ENCODE data around the gene SKIL.

SKIL gene

GRCh38 chr3:170350515-170351413 lies 6.8 kb upstream of the SKIL start:
- no peak for TF ChIP-seq CTCF (conservative IDR thresholded peaks at IDR 0.05; ENCODE audit: low read depth, low read length)
- H3K79me2 ChIP-seq (ENCODE audit: insufficient read depth, low read depth): no peaks in the 10 kb centered on the region
- no peak overlapping the region for H3K9ac ChIP-seq
- no peak overlapping the region for H3K27ac ChIP-seq
- H3K4me2 ChIP-seq: no peak overlapping the region
- H3K36me3 ChIP-seq (ENCODE audit: insufficient read depth): no peaks in the 10 kb centered on the region
- H3K4me3 ChIP-seq (IDR thresholded peaks at IDR 0.05; ENCODE audit: insufficient read depth, low read depth, low read length): no peak overlapping the region
- no peak overlapping the region for H2AFZ ChIP-seq (ENCODE audit: low read depth)
- peaks cover 38% of the 10 kb centered on the region for H3K4me1 ChIP-seq (ENCODE audit: low read depth, poor library complexity, severe bottlenecking)
- H4K20me1 ChIP-seq (ENCODE audit: insufficient read depth): no peaks in the 10 kb centered on the region
- H3K27me3 ChIP-seq (ENCODE audit: insufficient read depth, low read depth): no peaks in the 10 kb centered on the region; the same call in 1 of the 2 replicates

GRCh38 chr3:170352936-170353335 lies 4.6 kb upstream of the SKIL start:
- Histone ChIP-seq H3K36me3 (ENCODE audit: insufficient read depth) (no peaks in the 10 kb centered on the region), H3K79me2 (ENCODE audit: insufficient read depth, low read depth) (no peaks in the 10 kb centered on the region), H2AFZ (ENCODE audit: low read depth) (no peak overlapping the region), H3K4me3 (IDR thresholded peaks at IDR 0.05; ENCODE audit: insufficient read depth, low read depth, low read length) (no peak overlapping the region), H3K9ac (no peak overlapping the region), H3K4me2 (no peak overlapping the region), H3K27me3 (ENCODE audit: insufficient read depth, low read depth) (no peaks in the 10 kb centered on the region; the same call in 1 of the 2 replicates), H3K27ac (no peak overlapping the region), H4K20me1 (ENCODE audit: insufficient read depth) (no peaks in the 10 kb centered on the region), H3K4me1 (ENCODE audit: low read depth, poor library complexity, severe bottlenecking) (peaks cover 37% of the 10 kb centered on the region)
- TF ChIP-seq CTCF (conservative IDR thresholded peaks at IDR 0.05; ENCODE audit: low read depth, low read length): no peak

- Histone ChIP-seq H3K9ac (no peak overlapping the region), H3K27ac (0 out of 2 replicates have a peak overlapping the region, but pooled peaks have one; percentile 96), H3K36me3 (ENCODE audit: insufficient read depth) (no peaks in the 10 kb centered on the region), H3K27me3 (ENCODE audit: insufficient read depth, low read depth) (no peaks in the 10 kb centered on the region; the same call in 1 of the 2 replicates), H4K20me1 (ENCODE audit: insufficient read depth) (no peaks in the 10 kb centered on the region), H3K4me2 (no peak overlapping the region), H3K4me3 (IDR thresholded peaks at IDR 0.05; ENCODE audit: insufficient read depth, low read depth, low read length) (no peak overlapping the region), H2AFZ (ENCODE audit: low read depth) (peak overlapping the region; percentile 11; the same call in 1 of the 2 replicates), H3K4me1 (ENCODE audit: low read depth, poor library complexity, severe bottlenecking) (peaks cover 37% of the 10 kb centered on the region), H3K79me2 (ENCODE audit: insufficient read depth, low read depth) (peaks cover 4% of the 10 kb centered on the region; the same call in 1 of the 2 replicates)
- no peak for TF ChIP-seq CTCF (conservative IDR thresholded peaks at IDR 0.05; ENCODE audit: low read depth, low read length)
These were observed 4.0 kb upstream of the SKIL start for GRCh38 chr3:170353485-170353884.

- TF ChIP-seq CTCF (conservative IDR thresholded peaks at IDR 0.05; ENCODE audit: low read depth, low read length): no peak
- H3K36me3 ChIP-seq (ENCODE audit: insufficient read depth): no peaks in the 10 kb centered on the region
- peak overlapping the region; percentile 84 for H3K4me2 ChIP-seq
- peaks cover 16% of the 10 kb centered on the region for H3K79me2 ChIP-seq (ENCODE audit: insufficient read depth, low read depth)
- H3K27ac ChIP-seq: peak overlapping the region; percentile 96
- H3K4me3 ChIP-seq (IDR thresholded peaks at IDR 0.05; ENCODE audit: insufficient read depth, low read depth, low read length): no peak overlapping the region
- H2AFZ ChIP-seq (ENCODE audit: low read depth): peak overlapping the region; percentile 45
- H3K4me1 ChIP-seq (ENCODE audit: low read depth, poor library complexity, severe bottlenecking): peaks cover 47% of the 10 kb centered on the region
- no peaks in the 10 kb centered on the region for H4K20me1 ChIP-seq (ENCODE audit: insufficient read depth)
- H3K27me3 ChIP-seq (ENCODE audit: insufficient read depth, low read depth): no peaks in the 10 kb centered on the region; the same call in 1 of the 2 replicates
- peak overlapping the region; percentile 84 for H3K9ac ChIP-seq
These were observed 2.8 kb upstream of the SKIL start for GRCh38 chr3:170354760-170355159.
